G401 (cell line): ENCODE data around the gene PTPRD. TPM values are rescaled to one million over a fixed set of nuclear protein-coding genes. Genes with fewer than 3 reads are reported as not detected.
"Not testable (repeated sequence)": the region's sequence is repeated elsewhere in the genome, so short reads cannot be mapped to it uniquely, and the experiment has no call there.

Experiments used
- DNase-seq: peaks from one replicate; pipeline ENCODE4 v3.0.0-alpha.2; 2015; ENCODE audit warnings: low spot score
- in situ Hi-C: cut with HindIII; loops from 2 replicates; pipeline ENCODE4 v1.10.0; 2016; ENCODE audit warnings: low sequenced_read_pairs, mixed read lengths
- total RNA-seq: library from RNA; depleted of rRNA; stranded (reverse); fragments of >200 nt; shearing (Covaris generic); gene quantifications from 2 replicates; pipeline ENCODE4 v1.2.3, GENCODE V29; 2014

Gene PTPRD
- total RNA-seq, 1 experiment from 2014 or later: 13.0 TPM

DNA sequence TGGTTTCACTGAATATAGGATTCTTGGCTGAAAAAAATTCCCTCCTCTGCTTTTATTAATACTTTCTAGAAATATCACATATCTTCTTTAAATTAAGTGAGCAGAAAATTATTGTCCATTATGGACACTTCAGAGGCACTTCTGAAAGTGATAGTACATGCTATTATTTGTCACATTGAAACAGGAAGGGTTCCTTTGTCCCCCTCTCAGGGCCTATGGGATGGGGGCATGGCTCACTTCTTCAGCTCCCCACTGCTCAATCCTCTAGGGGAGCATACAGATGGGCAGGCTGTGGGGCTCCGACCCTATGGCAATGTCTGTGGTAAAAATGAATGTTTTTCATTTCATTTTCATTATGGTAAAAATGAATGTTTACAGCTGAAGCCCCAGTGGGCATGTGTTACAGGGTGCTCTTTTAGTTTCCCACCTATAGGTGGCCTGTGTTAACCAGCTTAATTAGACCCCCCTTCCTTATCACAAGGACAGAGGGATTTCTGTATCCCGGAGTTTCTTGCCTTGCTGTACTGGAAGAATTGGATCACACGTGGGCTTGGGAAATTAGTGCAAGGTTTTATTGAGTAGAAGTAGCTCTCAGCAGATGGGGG is 1225.2 kb downstream of the PTPRD start:
- DNase-seq: no peak
- in situ Hi-C loops: no loop called here

DNA sequence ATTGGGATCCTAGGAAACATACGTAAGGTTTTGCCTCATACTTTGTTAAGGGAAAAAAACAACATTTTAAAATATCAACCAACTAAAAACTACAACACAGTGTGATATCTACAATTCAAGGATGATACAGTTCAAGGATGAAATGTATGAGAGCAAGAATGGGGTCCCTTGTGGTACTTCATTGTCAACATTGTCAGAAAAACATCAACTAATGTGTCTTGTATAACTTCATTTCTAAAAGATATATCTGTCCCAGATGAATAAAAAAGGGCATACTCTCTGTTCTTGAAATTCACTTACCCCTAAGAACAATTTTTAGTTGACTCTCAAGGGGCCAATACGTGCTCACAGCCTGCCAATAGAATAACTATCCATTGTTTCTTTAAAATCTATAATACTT is 1250.5 kb downstream of the PTPRD start:
- in situ Hi-C loops: no loop called here

DNA sequence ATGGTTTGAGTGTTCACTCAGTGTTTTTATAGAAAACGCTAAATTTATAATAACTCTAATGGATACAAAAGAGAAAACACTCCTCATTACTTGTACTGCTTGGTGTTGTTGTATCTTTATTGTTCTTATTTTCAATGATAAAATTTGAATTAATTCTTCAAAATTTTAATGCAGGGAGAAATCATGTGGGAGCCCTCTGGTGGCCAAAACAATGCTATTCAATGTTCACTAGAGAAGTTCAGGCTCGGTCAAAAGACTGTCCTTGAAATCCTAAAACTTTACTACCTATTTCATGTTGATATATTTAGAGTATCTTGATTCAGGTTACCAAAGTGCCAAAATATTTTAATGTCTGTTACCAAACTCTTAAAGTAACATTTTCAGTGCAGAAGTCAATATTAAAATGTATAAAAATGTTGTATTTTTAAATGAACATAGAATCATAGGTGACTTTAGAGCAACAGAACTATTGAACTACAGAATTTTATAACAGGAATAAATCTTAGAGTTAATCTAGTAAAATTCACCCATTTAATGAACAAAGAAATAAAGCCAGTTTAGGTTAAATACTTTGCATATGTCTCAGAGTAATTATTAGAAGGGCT is 1259.8 kb downstream of the PTPRD start:
- peak; percentile 25 for DNase-seq

More for the DNA sequence above, 1250.5 kb downstream of the PTPRD start:
- no peak for DNase-seq

DNA sequence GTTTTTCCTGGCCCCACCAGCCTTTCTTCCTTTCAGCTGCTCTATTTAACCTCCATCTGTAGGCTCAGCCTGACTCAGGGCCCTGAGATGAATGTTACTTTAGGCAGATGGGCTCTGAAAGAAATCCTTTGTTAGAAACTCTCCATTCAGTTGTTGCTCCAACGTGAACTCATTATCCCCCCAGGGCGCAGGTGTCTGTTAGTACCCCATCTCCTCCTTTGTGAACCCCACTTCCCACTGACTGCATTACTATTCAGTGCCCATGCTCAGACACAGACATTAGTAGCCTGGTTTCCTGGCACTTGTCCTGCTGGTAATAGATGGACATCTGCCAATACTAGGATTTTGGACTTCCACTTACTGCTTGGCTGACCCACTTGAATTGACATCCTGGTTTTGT is 1271.6 kb downstream of the PTPRD start:
- in situ Hi-C loops: no loop called here
- DNase-seq: peak; percentile 62

More for the DNA sequence above, 1259.8 kb downstream of the PTPRD start:
- in situ Hi-C loops: no loop called here

DNA sequence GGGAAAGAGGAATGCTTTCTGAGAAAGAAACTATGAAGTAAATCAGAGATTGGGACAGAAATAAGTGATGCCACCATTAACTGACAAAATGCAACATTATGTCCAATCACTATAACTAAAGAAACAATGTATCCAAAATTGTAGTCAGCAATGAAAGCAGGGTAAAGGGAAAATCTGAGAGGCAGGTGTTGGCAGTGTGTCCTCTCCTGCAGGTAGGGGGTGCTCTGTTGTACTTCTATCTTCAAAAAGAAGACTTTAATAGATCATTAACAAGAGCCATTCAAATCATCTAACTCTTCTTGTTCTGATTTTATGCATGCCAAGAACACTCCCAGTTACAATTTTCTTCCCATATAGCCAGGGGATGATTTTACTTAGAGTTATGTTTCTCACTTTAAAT is 1275.7 kb downstream of the PTPRD start:
- in situ Hi-C loops: no loop called here
- no peak for DNase-seq

DNA sequence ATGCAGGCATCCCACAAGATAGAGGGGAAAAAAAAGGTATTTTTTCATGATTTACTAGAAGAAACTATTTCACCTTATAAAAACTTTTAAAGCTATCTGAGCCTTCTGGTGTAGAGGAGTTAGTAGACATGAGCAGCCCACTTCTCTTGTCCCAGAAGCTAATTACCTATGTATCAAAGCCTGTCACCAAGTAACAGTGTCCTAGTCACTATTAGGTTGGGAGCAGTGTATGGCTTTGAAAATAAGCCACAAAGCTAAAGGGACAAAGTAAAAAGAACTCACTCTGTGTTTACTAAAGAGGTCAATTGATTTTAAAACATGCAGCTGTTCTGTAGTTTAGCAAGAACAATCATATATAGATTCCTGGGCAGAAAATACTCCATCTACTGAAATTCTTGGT is 1286.1 kb downstream of the PTPRD start:
- DNase-seq: no peak
- in situ Hi-C loops: no loop called here

DNA sequence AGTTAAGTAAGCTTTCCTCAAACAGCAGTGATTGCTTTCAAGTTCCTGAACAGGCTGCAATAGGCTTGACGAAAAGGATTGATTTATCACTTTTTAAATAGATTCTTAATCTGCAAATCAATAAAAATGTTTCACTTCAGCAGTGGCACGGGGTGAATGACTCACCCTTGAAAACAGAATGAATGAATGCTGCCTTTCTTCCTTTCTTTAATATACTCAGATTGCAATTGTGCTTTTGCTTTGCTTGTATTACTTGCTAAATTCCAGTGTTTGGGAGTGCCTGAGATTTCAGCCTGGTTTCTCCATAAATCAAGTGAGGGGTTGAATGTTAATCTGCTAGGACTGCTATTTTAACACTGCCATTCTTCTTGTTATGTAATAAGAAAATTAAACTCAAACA is 1293.8 kb downstream of the PTPRD start:
- in situ Hi-C loops: no loop called here
- no peak for DNase-seq

DNA sequence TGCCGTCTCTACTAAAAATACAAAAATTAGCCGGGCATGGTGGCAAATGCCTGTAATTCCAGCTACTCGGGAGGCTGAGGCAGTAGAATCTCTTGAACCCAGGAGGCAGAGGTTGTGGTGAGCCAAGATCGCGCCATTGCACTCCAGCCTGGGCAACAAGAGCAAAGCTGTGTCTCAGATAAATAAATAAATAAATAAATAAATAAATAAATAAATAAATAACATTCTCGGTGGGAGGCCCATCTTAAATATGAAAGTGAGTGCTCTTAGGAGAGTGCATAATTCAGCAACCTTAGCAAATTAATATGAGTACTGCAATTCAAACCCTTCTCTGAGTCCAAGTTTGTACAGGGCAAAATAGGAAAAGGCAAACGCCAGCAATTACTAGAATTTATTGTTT is 1302.1 kb downstream of the PTPRD start:
- DNase-seq, in situ Hi-C loops: not testable (repeated sequence)

DNA sequence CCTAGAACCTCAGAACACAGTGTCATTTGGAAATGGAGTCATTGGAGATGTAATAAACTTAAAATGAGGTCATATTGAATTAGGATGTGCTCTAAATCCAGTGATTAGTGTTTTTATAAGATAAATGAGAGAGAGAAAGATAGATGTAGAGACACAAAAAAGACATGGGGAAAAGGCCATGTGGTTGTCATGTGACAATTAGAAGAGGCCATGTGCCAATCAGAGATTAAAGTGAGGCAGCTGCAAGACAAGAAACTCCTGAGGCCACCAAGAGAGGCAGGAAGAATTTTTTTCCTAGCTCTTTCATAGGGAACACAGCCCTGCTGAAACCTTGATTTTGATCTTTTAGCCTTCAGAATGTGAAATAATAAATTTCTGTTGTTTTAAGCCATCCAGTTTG is 1307.2 kb downstream of the PTPRD start:
- in situ Hi-C loops: no loop called here
- DNase-seq: no peak

DNA sequence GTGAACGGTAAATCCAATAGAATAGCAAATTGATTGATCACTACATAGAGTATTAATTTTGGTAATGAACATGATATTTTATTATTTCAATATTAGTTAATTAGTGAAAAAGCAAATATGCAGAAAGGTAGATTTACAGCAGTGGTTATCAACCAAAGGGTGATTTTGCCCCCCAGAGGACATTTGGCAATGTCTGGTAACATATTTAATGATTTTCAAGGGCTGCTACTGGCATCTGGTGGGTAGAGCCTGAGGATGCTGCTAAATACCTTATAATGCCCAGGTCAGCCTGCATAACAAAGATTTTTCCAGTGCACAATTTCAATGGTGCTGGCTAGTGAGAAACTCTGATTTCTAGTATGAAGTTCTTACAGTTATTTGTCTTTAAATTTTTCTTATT is 1313.7 kb downstream of the PTPRD start:
- DNase-seq: no peak
- in situ Hi-C loops: no loop called here

DNA sequence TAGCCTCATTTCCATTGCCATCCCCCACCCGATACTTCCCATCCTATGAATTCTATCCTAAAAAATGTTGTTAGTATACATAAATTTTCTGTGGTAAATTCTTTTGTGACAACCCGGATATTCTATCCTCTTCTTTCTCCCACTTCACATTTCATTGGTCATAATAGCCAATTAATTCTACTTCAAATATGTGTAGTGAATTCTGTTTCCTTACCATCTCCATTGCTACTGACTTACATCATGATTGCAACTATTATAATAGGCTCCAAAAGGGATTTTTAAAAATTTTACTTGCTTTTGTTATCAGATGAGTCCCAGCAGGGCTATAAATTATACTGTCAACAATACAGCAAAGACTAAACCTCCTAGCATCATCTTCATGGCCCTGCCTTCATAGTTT is 1326.8 kb downstream of the PTPRD start:
- no peak for DNase-seq
- in situ Hi-C loops: no loop called here

DNA sequence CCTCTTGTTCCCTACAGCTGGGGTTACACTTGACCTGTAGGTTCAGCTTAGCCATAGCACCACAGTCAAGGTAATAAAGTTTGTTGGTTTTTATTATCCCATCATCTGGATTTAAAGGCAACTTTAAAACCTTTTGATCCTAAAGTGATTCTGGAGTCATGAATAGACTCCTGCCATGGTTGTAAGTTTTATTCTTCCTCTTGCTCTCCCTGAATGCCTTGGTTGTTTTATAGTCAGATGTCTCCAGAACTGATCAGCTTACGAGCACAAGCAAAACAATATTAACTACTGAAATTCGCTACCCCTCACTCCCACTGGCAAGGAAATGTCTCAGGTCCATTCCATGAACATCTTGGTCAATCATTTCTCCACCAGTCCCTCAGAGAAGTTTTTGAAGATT is 1328.6 kb downstream of the PTPRD start:
- in situ Hi-C loops: no loop called here
- DNase-seq: no peak

DNA sequence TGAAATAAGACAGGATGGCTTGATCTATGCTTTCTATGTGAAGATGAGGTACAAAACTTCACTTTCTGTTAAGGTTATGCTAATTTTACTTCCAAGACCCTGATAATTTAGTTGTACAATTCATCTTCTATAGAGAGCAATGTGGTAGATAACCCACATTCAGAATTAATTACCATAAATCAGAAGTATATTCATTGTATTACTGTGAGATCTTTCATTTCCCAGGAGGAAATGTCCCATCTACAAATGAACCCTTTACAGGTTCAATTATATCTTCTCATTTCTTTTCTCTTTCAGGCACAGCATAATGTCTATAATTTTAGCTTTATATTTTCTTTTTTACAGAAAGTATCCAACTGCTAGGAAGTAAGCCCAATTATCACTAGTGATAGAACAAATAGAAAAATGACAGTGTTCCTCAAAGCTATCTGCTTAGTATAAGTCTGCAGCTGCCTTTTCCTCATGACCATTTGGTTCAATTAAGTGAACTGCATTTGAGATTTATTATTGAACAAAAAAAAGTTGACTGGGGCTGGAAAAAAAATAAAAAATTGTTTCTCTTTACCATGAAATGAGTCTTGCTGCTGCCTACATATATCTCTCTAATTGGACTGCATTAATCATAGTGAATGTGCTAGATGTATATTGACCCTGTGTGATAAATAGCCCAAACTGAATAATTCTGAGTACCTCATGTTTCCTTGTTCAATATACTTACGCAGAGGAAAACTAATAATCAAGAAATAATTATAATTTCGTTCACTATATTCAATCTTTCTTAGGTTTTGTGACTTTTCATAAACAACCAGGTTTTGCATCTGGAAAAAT is 1329.4 kb downstream of the PTPRD start:
- in situ Hi-C loops: no loop called here
- no peak for DNase-seq

DNA sequence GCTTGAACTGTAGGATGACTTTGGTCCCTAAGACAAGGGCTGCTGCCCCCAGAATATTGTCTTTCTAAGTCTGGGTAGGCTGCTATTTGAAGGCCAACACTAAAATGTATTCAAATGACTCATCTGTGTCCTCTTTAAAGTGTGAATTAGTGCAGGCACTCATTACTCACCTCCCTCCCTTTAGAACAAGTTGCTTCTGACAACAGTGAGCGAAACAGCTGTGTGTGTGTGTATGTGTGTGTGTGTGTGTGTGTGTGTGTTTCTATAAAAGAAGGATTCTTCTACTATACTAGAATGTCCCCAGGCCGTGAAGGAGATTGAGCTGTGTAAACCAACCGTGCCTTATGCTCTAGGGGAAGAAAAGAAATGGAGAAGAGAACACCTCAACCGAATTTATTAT is 1337.2 kb downstream of the PTPRD start:
- DNase-seq: no peak
- in situ Hi-C loops: no loop called here

DNA sequence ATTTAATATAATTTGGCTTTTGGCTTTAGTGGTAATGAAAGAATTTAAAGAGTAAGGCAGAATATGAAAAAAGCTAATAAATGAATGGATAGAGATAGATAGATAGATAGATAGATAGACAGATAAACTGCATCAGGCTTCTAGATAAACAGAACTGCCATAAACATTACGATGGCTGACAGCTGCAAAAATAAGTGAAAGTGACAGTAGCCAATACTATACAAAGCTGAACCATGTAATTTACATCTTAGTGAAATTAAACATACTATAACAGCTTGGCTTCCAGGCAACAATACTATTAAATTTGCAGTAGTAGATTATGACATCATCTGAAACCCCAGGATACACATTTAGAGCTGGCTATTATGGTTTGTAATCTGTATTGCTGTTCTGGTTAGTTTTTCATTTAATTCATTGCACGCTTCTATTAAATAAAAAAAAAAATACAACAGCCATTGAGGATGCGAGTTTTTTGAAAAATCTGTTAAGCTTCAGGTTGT is 1354.8 kb downstream of the PTPRD start:
- no peak for DNase-seq
- in situ Hi-C loops: no loop called here

DNA sequence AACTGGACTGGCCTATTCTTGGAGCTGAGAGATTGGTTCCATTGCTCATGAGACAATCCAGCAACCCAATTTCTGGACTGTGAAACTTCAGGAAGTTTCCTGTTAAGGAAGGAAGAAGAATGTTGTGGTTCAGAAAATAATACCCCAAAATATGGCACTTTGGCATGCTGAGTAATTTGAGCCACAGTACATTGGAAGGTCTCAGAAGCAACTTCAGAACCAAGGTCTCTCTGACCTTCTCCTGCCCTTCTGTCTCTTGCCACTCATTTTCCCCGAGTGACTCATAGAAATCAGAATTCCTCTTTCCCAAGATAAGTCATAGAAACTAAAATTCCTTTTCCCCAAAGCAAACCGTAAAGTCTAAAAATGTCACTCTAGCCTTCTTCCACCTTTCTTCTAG is 1366.1 kb downstream of the PTPRD start:
- DNase-seq: no peak
- in situ Hi-C loops: no loop called here

DNA sequence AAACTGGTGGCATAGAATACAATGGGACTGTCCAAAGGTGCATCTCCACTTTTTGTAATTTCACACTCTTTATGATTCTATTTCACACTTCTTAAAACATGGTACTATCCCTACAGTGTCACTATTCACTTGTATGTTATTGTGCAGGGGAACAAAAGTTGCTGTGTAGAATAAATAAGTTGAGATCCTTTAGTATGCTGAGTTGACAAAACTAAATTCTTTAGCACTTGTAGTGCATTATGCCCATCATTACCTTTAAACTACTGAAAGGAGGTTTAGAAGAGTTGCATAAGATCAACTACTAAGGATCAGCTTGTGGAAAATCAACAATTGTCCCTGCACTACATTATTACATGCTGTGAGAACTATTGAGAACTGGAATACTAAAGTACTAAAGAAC is 1380.9 kb downstream of the PTPRD start:
- DNase-seq: no peak
- in situ Hi-C loops: no loop called here

DNA sequence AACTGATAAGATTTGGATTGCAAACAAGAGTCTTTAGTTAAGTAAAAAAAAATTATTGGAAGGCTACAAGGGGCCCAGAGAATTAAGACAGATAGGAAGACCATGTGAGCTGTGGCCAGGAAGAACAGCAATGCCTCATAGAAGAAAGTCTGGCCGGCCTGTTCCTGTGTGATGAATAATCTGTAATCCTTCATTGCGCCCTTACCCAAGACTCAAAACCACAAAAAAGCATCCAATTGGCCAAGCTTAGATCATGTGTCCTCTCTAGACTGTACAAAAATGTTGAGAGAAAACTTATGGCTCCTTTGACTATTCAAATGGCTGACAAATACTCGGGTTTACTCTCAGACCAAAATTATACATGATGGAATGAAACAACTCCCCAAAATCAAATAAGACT is 1383.5 kb downstream of the PTPRD start:
- in situ Hi-C loops: no loop called here

DNA sequence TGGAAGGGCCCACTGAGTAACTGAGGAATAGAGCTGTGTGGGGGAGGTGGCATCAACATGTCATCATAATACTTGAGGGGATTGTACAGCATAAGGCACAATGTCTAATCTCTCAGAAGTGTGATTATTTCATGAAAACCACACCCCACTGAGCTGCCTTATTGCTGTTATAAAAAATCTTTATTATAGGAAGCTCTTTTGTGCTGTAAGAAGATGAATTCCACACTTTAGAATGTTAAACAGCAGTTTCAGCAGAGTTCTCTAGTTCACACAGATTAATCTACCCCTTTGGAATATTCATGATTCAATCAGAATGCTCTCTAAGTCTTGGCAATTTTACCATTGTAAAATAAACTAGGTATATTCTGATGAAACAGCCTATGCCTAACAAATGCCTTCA is 1389.6 kb downstream of the PTPRD start:
- no peak for DNase-seq
- in situ Hi-C loops: no loop called here

More for the DNA sequence above, 1383.5 kb downstream of the PTPRD start:
- DNase-seq: no peak

DNA sequence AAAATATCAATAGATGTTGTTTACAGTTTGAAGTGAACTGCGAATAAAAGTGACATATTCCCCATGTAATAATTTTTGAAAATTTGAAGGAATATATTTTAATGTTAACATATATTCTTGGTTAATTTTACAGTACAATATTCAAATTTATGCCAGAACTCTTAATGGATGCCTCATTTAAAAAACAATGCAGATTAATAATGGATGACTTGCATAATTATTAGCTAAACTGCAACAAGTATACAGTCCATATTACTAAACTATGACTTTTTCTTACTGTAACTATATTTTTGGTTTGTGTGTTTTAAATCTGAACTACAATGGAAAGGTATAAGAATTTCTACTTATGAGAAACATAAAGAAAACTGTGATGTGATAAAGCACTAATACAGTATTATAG is 1390.1 kb downstream of the PTPRD start:
- no peak for DNase-seq
- in situ Hi-C loops: no loop called here
